ENCODE results near the gene RALGPS1.

RALGPS1 gene

DNA sequence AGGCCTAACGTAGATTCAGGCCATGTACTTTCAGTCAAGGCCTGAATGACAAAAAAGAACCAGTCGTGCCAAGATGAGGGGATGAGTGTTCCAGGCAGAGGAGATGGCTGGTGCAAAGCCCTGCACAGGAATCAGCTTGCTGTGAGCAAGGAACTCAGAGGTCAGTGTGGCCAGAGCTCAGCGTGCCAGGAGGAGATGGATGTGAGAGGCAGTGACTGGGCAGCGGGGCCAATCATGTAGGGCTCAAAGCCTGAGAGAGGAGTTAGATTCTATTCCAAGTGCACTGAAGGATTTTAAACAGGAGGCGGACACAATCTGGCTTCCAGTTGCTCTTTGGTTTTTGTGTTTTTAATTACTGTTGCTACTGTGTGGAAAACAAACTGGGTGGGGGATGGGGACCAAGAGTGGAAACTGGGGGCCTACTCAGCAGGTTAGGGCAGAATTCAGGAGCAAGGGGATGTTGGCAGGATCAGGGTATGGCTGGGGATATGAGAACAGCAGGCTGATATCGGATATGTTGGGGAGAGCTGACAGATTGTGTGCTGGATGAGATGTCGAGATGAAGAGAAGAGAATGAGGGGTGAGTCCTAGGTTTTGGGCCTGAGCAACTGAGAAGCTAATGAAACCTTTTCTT, 143.5 kb downstream of the RALGPS1 start:
- no peak for DNase-seq

DNA sequence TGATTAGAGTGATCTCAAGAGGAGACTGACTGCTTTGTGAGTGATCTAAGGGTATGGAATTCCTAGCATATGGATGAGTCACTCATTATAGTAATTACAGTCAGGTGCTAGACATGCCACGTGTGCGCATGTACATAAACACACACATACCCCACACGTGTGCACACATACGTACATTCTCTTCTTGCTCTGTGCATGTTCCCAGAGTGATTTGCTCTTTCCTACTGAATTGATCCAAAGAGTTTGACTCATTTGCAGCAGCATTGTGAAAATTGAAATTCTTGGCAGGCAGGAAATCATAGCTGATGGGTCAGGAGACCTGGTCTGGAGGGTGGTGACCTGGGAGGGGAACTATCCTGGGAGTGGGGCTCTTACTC, 144.1 kb downstream of the RALGPS1 start:
- DNase-seq: no peak

DNA sequence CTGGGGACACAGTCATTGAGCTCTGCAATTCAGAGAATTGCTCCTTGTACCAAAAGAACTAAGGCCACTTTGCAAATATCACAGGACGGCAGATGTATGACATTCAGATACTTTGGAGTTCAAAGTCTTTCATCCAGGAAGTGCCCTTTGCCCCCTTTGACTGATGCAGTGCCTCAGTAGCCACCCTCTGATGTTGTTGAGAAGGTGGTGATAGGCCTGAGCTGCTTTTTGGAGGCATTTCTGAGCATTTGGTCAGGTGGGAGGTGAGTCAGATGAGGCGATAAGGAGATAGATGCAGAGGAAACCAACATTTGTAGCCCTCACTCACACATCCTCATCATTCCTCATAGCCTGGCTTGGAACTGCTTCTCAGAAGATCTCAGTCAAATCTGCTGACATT, 144.4 kb downstream of the RALGPS1 start:
- no peak for DNase-seq

DNA sequence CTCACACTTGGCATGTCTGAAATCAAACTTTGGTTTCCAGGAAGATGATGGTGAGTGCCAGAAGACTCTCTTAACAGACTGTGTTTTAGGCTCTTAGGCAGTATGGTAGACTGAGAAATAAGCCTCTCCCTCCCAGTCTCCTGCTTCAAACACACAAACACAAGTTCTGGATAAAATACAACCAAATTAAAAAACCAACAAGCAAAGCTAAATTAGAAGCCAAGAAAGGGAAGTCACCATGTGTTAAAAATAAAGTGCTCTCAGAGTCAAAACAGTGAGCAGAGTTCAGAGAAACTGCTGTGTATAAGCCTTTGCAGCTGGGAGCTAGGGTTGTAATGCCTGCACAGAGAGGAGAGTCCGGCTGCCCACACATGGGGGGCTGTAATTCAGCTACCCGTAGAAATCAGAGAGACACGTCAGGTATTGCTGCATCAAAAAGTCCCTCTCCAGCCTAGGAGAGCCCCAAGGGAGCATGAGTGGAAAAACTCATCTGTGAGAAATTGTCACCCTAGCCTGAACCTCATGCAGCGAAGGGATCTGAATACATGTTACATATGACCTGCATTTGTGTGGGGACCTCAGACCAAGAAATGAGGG, 145.3 kb downstream of the RALGPS1 start:
- no peak for DNase-seq

DNA sequence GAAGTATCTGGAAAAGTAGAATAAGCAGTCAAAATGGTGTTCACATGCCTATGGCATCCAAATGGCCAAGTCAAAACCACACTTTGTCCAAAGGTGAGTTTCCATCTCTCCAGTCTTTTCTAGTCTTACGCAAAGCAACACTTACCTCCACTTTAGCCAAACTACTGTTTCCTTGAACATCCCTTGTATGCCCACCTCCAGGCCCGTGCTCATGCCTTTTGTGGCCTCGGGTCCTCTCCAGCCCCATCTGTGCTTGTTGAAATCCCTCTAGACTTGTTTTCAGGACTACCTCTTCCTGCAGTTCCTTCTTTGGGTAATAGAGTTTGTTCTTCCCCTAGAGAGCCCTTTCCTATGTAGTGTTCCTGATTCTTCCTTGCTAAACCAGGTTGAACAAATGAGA, 146.8 kb downstream of the RALGPS1 start:
- DNase-seq: no peak

DNA sequence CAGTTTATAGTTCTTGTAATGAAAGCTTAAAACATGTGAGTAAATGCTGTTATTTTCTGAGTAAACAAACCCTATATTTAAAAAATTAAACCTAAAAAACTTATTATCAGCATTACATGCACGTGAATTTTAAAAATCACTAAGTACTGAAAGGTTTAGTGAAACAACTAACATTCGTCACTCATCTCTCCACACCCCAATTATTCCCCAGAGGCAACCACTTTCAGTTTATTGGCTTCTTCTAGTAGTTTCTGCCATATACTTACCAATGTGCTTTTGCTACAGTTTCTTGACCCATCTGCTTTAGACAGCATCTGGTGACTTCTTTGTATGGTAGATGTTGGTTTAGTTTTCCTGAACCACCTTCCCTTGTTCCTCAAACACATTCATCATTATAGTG, 149.8 kb downstream of the RALGPS1 start:
- DNase-seq: no peak

DNA sequence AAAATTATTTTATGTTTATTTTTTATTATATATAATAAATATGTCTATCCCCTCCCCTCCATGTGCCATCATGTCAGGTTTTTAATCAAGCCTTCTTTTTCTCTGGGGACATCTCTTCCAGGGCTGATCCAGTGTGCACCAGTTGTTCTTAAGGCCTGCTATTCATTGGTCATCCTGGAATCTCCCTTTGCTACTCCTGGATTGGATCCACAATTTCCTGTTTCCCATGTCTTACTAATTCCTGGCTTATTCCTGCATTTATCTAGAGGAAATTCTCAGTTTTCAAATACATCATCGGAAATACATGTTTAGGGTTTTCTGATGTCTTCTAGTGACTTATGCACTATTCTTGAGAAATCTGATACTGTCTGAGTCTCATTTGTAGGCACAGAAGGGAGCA, 151.0 kb downstream of the RALGPS1 start:
- no peak for DNase-seq

DNA sequence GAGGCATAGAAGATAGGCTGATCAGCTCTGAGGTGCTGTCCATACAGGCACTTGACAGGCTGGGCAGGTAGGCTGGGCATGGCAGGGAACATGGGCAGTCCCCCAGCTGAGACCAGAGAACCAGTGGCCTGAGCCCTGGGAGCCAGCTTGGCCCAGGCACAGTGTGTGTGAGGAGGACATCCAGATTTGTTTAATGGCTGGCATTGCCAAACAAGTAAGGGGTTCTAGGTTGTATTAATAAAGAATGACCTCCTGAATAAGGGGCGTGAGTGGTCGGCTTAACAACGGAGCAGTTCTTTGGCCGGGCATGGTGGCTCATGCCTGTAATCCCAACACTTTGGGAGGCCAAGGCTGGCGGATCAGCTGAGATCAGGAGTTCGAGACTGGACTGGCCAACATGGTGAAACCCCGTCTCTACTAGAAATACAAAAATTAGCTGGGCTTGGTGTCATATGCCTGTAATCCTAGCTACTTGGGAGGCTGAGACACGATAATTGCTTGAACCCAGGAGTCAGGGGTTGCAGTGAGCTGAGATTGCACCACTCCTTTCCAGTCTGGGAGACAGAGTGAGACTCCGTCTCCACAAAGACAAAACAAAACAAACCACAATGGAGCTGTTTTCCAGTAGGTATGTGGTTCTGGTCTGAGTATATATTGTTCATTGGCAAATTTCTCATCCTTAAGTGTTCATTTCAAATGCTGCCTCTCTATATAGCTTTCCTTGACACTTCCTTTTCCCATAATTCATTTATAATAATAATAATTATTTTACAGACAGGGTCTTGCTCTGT, 151.7 kb downstream of the RALGPS1 start:
- no peak for DNase-seq

DNA sequence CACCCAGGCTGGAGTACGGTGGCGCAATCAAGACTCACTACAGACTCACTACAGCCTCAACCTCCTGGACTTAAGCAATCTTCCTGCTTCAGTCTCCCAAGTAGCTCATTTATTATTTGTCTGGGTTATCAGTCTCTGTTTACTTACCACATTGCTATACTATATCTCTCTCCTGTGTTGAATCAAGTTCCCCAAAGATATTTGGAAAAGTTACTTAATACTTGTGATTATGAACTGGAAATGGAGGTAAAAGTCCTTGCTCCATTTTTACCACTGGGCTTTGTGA, 152.2 kb downstream of the RALGPS1 start:
- no peak for DNase-seq

DNA sequence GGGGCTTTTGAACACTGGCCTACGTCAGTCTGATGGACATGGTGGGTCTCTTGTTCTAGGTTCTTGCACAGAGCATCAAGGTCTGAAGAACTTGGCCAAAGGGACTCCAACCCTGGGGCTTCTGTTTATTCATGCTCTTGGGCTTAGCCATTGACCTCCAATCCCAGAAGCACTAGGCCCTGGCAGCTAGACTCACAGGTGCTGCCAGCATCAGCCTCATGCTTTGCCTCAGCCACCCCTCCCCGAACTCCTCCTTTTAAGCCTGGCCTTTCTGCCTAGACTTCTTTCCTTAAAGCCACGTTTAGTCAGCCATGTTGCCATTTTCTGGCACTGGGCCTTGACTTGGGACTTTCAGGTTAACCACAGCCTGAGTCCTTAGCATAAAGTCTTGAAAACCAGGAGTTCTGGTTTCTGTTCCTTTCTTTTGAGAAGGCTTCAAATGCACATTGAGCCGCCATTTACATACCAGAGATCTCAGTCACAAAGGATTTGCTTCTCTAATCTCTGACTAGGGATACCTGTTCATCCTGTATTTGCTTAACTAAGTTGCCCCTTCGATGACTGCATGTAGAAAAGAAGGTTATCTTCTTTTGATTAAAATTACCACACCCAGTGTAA, 153.1 kb downstream of the RALGPS1 start:
- DNase-seq: no peak

DNA sequence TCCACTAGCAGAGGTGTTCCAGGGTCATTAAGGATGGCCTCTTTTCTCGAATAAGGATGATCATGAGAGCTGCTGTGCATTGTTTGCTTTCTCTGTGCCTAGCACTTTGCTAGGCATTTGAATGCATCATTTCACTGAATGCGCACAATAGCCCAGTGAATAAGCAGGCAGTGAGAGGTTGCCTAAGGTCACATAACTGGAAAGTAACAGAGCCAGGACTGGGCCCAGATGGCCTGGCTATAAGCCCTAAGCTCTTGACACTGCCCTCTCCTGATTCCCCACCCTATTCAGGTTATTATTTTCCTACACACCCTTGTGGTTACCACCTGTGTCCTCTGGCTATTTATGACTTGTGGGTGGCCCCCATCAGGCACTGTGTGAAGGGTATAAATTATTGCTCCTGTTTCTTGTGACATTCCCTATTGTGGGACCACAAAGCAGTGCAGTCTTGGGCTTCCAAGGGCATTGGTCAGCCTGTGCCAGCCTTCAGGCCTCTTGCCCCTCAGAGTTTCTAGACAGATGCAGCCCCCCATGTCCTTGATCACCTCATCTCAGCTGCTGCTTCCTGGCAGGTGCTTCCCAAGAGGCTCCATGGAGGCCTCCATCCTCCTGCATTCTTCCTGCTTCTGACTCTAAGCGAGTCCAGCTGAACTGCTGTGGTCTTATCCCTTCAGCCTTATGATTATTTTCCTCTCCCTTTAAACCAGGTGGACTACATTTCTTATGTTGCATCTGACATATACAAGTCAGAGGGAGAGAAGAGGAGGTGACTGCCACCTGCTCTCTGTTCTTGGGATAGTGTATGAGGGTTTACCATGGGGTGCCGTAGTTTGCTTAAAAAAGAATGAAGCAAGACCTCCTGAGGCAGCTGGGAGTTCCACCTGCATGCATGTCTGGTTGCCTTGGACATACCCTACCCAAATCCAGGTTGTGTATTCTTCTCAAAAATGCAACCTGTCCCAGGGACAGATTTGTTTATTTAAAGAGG, 160.3 kb downstream of the RALGPS1 start:
- no peak for DNase-seq

DNA sequence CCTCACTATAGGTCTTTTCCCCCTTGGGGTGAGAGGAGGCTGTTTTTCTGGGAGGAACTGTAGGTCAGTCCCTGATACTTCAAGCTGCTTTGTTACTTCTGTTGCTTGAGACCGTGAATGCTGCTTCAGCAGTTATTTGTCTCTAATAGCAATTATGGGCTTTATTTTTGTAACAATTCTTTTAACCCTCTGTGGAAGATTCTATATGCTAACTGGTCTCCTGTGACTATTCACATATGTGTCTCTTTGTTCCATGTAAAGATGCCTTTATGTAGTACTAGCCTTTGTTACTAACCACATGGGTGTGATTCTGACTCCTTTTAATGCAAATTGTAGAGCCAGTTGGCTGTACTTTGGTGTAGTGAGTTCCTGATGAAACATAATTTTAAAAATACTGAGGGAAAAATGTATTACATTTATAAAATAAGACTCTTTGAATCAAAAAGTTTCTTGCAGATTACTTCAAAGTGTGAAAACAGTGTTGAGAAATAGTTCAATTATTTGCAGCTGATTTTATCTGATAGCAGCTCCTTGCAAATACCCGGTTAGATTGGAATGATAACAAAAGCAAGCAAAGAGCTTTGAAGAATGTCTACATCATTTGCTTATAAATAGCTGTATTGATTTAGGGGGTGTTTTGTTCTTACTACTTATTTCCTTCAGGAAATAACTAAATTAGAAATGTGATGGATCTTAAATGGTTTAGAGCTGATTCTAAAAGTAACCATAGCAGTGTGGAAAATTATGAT, 161.2 kb downstream of the RALGPS1 start:
- no peak for DNase-seq

DNA sequence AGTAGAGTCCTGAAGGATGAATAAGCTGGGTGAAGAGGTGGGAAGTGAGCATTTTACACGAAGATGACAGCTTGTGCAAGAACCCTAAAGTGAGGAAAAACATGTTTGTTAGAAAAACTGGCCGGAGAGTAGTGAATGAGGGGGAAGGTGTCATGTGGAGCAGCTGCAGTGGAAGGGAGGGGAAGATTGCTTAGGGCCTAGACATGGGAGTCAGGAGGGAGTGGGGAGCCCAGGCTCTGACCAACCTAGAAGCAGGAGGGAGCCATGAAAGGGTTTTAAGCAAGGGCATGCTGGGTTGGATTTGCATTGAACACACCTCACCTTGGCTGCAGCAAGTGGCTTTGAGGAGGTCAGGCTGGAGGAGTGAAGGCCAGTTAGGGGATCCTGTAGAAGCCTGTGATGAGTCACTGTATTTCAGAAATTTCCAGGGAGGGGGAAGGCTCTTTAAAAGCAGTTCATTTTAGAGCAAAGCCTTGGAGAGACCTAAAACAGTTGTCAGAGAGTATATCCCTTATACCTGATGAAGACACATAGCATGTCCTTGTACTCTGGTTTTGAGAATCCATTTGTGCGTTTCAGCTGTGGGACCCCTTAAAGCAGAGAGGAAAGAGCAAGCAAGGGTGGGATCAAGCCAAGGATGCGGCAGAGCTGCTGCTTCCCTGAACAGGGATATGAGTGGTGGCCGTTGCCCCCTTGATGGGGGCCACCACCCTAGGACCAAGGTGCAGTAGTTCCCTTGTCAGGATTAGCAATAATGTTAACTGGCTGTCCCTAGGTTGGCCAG, 162.5 kb downstream of the RALGPS1 start:
- DNase-seq: no peak

DNA sequence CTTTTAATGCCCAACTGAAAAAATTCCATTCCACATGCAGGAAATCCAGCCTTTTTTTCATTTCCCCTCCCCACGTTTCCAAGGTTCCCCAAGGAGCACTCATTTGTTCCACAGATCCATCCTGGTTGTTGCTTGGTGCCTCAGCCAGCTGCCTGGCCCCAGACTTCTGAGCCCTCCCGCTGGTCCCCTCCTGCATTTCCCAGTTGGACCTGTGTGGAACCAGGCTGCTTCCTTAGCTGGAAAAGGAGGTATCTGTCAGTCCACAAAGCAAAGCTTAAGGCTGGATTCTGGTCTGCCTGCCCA, 163.0 kb downstream of the RALGPS1 start:
- no peak for DNase-seq

DNA sequence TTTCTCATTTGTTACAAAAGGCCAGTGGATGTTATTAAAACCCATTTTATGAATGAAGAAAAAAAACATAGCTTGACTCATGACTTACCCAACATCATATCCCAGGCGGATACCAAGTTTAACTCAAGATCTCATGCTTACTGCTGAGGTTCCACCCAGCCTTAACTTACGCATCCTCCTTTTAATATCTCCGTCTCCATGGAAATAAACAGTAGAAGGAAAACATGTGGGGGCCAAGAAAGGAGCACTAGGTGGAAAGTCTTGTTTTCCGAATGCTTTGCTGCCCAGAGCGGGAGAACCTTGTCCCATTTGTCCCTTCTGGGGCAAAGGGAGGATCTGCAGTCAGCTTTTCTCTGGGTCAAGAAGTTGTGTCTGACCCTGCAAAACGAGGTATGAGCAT, 163.8 kb downstream of the RALGPS1 start:
- no peak for DNase-seq

DNA sequence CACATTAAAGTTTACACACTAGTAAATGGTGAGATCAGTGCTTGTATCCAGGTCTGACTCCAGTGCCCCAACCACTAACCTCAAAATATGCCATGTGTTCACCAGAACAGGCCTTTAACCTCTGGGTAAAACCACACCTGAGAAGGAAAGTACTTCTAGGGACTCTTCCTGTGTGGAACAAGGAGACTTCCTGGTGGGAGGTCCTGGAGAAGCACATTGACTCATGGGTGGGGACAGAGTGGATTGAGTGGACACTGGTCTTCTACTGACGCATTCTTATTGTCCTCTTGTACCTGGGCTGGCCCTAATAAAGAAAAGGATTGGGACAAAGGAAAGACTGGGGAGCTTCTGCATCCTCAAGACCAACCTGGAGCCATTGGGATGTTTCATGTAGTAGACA, 164.4 kb downstream of the RALGPS1 start:
- DNase-seq: no peak

DNA sequence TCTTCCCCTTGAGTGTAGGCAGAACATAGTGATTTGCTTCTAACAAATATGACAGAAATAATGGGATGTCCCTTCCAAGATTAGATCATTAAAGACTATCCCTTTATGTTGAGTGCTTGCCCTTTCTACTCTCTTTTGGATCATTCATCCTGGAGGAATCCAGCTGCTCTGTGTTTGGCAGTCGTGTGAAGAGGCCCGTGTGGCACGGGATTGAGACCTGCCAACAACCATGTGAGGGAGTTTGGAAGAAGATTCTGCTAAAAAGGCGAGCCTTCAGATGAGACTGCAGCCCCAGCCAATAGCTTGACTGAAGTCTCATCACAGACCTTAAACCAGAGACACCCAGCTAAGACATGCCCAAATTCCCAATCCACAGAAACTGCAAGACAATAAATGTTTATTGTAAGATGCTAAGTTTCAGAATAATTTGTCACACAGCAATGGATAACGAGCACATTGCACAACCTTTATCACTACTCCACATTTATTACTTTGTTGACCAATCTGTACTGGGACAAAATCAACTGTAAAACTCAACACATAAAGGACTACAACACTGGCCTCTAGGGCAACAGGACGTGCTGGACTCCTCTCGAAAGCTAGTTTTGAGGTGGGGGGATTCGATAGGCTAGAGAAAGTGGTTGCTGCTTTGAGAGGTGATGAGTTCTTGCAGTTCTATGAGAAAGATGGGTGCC, 165.0 kb downstream of the RALGPS1 start:
- no peak for DNase-seq

DNA sequence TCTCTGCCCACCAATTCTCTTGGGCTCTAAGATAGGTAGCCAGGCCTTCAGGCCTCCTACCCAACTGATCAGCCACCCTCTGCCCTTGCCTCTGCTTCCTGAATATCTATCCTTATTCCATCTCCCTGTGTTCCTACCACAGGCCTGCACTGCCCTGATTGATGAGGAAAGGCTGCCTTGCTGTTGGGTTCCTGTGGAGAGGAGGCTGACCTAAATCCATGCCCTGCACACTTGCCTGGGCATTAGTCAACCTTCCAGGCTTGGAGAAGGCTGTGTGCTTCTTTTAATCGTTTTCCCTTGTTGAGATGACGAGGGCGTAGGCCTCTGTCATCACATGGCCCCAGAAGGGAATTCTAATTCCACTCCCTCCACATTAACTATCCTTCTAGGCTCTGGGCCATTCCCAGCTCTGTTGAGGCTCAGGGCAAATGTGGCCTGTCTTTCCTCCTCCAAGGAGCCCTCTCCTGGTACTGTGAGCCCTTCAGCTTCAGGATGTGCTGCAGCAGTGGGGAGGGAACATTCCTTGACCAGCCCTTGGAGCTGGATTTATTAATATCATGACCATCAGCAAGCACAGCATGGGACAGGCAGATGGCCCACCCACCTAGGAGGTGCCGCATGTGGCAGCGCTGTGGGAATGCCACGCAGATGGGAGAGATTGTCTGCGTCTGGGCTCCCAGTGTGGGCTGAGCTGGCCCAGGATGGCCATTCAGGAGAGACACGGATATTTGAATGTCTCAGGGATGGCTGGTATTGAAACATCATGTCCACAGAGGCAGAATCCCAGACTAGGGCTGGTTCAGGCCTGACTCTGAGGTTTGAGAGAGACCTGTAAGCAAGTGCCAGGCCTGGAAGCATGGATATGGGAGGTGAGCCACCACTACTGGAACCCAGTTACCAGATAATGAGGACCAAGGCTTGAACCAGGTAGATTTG, 166.9 kb downstream of the RALGPS1 start:
- DNase-seq: no peak

DNA sequence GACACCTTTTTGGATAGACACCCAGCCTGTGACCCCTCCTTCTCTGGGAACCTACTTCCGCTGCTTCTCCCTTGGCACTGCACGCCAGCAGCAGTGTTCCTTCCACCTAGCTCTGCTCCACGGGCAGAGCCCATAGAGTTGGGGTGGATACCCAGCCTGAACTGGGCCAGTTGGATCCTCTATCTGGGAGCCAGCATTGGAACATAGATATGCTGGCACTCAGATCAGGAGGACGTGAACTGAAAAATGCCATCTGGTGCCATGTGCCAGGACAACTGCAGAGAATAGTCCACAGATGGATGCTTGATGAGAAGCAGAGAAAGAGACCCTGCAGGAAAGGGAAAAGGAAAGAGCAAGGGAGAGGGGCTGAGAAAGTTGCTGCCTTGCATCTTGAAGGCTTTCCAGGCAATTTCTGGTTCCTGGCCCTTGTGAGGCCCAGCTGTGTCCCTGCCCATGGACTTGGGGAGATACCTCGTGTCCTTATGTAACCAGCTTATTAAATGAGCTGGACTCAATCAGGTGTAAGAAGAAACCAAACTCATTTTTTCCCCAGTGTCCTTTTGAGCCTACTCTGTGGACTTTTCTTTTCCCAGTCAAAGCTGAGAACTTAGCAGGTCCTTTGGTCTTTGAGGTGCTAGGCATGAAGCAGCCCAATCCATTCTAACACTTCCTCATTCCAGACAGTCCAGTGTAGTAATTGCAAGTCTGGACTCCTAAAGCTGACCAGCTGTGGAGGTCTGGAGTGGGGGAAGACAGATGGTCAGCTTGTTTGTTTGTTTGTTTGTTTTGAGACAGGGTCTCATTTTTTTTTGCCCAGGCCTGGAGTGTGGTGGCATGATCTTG, 168.8 kb downstream of the RALGPS1 start:
- no peak for DNase-seq

Measured in CD4-positive, alpha-beta T cell treated with Interleukin-6 for 4 hours (primary cell).